ENCODE data around the gene PBX1. TPM values are rescaled to one million over a fixed set of nuclear protein-coding genes. Genes with fewer than 3 reads are reported as not detected.
A peak's percentile ranks its signal among the peaks of the same experiment; 100 is the strongest.

Gene PBX1
- polyA plus RNA-seq, 4 donors, result 12.5 to 52.8 (median 14.6) TPM

DNA sequence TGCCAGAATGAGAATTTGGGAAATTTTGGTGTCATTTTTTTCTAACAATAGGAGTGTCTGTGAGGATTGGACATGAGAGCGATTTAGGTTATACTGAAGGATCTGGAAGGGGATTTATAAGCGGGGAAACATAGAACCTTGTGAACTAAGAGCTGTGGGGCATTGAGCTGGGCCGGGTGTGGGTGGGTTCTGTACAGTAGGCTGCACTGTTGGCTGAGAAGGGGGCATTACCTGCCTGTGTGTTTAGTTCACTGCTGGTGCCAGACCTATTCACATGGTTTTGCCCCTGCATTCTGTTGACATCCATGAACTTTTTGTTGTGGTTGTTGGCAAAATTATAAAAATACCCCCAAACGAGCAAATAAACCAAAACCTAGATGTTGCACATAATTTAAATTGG, 8.8 kb downstream of the PBX1 start:
- FAIRE-seq, result no peak
- Histone ChIP-seq H3K27ac (ENCODE audit: low read depth in 1 of 3, low read length in 2 of 3) (no peak overlapping the region), H3K4me1 (ENCODE audit: control insufficient read depth in 3 of 3, insufficient read depth in 2 of 3, low read depth in 1 of 3, low read length in 2 of 3) (peaks cover 0 to 4% (median 0%) of the 10 kb centered on the region in 3 donors)

GRCh38 chr1:164569241-164569640, 10.3 kb downstream of the PBX1 start:
- peaks cover 0 to 10% (median 0%) of the 10 kb centered on the region in 3 donors for H3K36me3 ChIP-seq (ENCODE audit: control insufficient read depth in 3 of 3, insufficient read depth in 2 of 3, low read depth in 1 of 3, low read length in 3 of 3)
- H3K27me3 ChIP-seq (ENCODE audit: control insufficient read depth in 3 of 3, insufficient read depth in 3 of 3, low read length in 3 of 3), result no peaks in the 10 kb centered on the region
- H3K9me3 ChIP-seq (ENCODE audit: control insufficient read depth in 2 of 2, insufficient read depth in 1 of 2, low read depth in 1 of 2, low read length in 1 of 2), result no peaks in the 10 kb centered on the region
- H3K4me1 ChIP-seq (ENCODE audit: control insufficient read depth in 3 of 3, insufficient read depth in 2 of 3, low read depth in 1 of 3, low read length in 2 of 3), result peaks cover 0 to 3% (median 0%) of the 10 kb centered on the region in 3 donors
- no peak for DNase-seq
- H3K27ac ChIP-seq (ENCODE audit: low read depth in 1 of 3, low read length in 2 of 3), result no peak overlapping the region
- no peak for FAIRE-seq
- no peak overlapping the region for H3K4me3 ChIP-seq (ENCODE audit: low read depth in 1 of 3, low read length in 3 of 3)
- 79 to 91% (median 83%) methylated on average over 2 of the region's 2 CpGs for WGBS, 3 donors

More for the DNA sequence above, 8.8 kb downstream of the PBX1 start:
- WGBS, 3 donors, result 84 to 91% (median 85%) methylated on average over 4 of the region's 4 CpGs
- Histone ChIP-seq H3K4me3 (ENCODE audit: low read depth in 1 of 3, low read length in 3 of 3) (no peak overlapping the region), H3K27me3 (ENCODE audit: control insufficient read depth in 3 of 3, insufficient read depth in 3 of 3, low read length in 3 of 3) (no peaks in the 10 kb centered on the region), H3K9me3 (ENCODE audit: control insufficient read depth in 2 of 2, insufficient read depth in 1 of 2, low read depth in 1 of 2, low read length in 1 of 2) (no peaks in the 10 kb centered on the region), H3K36me3 (ENCODE audit: control insufficient read depth in 3 of 3, insufficient read depth in 2 of 3, low read depth in 1 of 3, low read length in 3 of 3) (peaks cover 0 to 6% (median 0%) of the 10 kb centered on the region in 3 donors)
- DNase-seq, result no peak

DNA sequence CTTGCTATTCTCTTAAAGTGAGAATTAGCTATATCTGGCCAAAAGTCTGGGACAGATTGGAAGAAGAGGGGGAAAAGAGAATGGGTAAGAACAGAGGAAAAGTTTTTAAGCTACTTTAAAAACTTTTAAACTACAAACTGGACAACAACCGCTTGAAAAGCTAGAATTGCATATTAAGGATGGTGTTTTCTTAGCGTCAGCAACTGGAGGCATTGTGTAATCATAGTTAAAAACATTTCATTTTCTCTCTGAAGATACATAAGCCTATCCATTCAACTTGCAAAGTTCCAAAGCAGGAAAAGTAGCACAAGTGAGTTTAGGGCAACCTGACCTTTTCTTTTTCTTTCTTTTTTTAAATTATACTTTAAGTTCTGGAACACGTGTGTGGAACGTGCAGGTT, 10.9 kb downstream of the PBX1 start:
- no peaks in the 10 kb centered on the region for H3K27me3 ChIP-seq (ENCODE audit: control insufficient read depth in 3 of 3, insufficient read depth in 3 of 3, low read length in 3 of 3)
- 86 to 96% (median 94%) methylated on average over 4 of the region's 4 CpGs for WGBS, 3 donors
- H3K36me3 ChIP-seq (ENCODE audit: control insufficient read depth in 3 of 3, insufficient read depth in 2 of 3, low read depth in 1 of 3, low read length in 3 of 3), result peaks cover 0 to 10% (median 0%) of the 10 kb centered on the region in 3 donors
- H3K27ac ChIP-seq (ENCODE audit: low read depth in 1 of 3, low read length in 2 of 3), result peak overlapping the region in 1 of 3 donors; percentile 21
- H3K4me3 ChIP-seq (ENCODE audit: low read depth in 1 of 3, low read length in 3 of 3), result no peak overlapping the region
- FAIRE-seq (no peak), DNase-seq (no peak)
- no peaks in the 10 kb centered on the region for H3K9me3 ChIP-seq (ENCODE audit: control insufficient read depth in 2 of 2, insufficient read depth in 1 of 2, low read depth in 1 of 2, low read length in 1 of 2)
- no peaks in the 10 kb centered on the region for H3K4me1 ChIP-seq (ENCODE audit: control insufficient read depth in 3 of 3, insufficient read depth in 2 of 3, low read depth in 1 of 3, low read length in 2 of 3)

- 89 to 96% (median 90%) methylated on average over 3 of the region's 3 CpGs for WGBS, 3 donors
Measured at GRCh38 chr1:164571333-164571732, 12.3 kb downstream of the PBX1 start.

GRCh38 chr1:164575356-164575886, 16.4 kb downstream of the PBX1 start:
- H3K4me1 ChIP-seq (ENCODE audit: control insufficient read depth in 3 of 3, insufficient read depth in 2 of 3, low read depth in 1 of 3, low read length in 2 of 3), result peaks cover 0 to 6% (median 4%) of the 10 kb centered on the region in 3 donors
- DNase-seq (no peak), FAIRE-seq (no peak)
- no peak overlapping the region for H3K4me3 ChIP-seq (ENCODE audit: low read depth in 1 of 3, low read length in 3 of 3)
- 77 to 91% (median 85%) methylated on average over 5 of the region's 5 CpGs for WGBS, 3 donors
- peaks cover 0 to 16% (median 2%) of the 10 kb centered on the region in 3 donors for H3K36me3 ChIP-seq (ENCODE audit: control insufficient read depth in 3 of 3, insufficient read depth in 2 of 3, low read depth in 1 of 3, low read length in 3 of 3)
- no peaks in the 10 kb centered on the region for H3K27me3 ChIP-seq (ENCODE audit: control insufficient read depth in 3 of 3, insufficient read depth in 3 of 3, low read length in 3 of 3)
- no peak overlapping the region for H3K27ac ChIP-seq (ENCODE audit: low read depth in 1 of 3, low read length in 2 of 3)
- H3K9me3 ChIP-seq (ENCODE audit: control insufficient read depth in 2 of 2, insufficient read depth in 1 of 2, low read depth in 1 of 2, low read length in 1 of 2), result no peaks in the 10 kb centered on the region

More at GRCh38 chr1:164571333-164571732, 12.3 kb downstream of the PBX1 start:
- Histone ChIP-seq H3K4me1 (ENCODE audit: control insufficient read depth in 3 of 3, insufficient read depth in 2 of 3, low read depth in 1 of 3, low read length in 2 of 3) (no peaks in the 10 kb centered on the region), H3K9me3 (ENCODE audit: control insufficient read depth in 2 of 2, insufficient read depth in 1 of 2, low read depth in 1 of 2, low read length in 1 of 2) (no peaks in the 10 kb centered on the region), H3K4me3 (ENCODE audit: low read depth in 1 of 3, low read length in 3 of 3) (no peak overlapping the region), H3K36me3 (ENCODE audit: control insufficient read depth in 3 of 3, insufficient read depth in 2 of 3, low read depth in 1 of 3, low read length in 3 of 3) (peaks cover 0 to 11% (median 2%) of the 10 kb centered on the region in 3 donors), H3K27me3 (ENCODE audit: control insufficient read depth in 3 of 3, insufficient read depth in 3 of 3, low read length in 3 of 3) (no peaks in the 10 kb centered on the region), H3K27ac (ENCODE audit: low read depth in 1 of 3, low read length in 2 of 3) (no peak overlapping the region)
- FAIRE-seq (no peak), DNase-seq (no peak)

GRCh38 chr1:164576291-164577271, 17.6 kb downstream of the PBX1 start:
- 68 to 92% (median 88%) methylated on average over 64 to 66 of the region's 66 CpGs for WGBS, 3 donors
- H3K4me3 ChIP-seq (ENCODE audit: low read depth in 1 of 3, low read length in 3 of 3), result no peak overlapping the region
- DNase-seq (no peak), FAIRE-seq (no peak)
- H3K27me3 ChIP-seq (ENCODE audit: control insufficient read depth in 3 of 3, insufficient read depth in 3 of 3, low read length in 3 of 3), result no peaks in the 10 kb centered on the region
- peak overlapping the region in 2 of 3 donors; percentile 57 to 77 for H3K27ac ChIP-seq (ENCODE audit: low read depth in 1 of 3, low read length in 2 of 3)
- H3K4me1 ChIP-seq (ENCODE audit: control insufficient read depth in 3 of 3, insufficient read depth in 2 of 3, low read depth in 1 of 3, low read length in 2 of 3), result peaks cover 0 to 6% (median 4%) of the 10 kb centered on the region in 3 donors
- peaks cover 0 to 20% (median 2%) of the 10 kb centered on the region in 3 donors for H3K36me3 ChIP-seq (ENCODE audit: control insufficient read depth in 3 of 3, insufficient read depth in 2 of 3, low read depth in 1 of 3, low read length in 3 of 3)
- H3K9me3 ChIP-seq (ENCODE audit: control insufficient read depth in 2 of 2, insufficient read depth in 1 of 2, low read depth in 1 of 2, low read length in 1 of 2), result no peaks in the 10 kb centered on the region

- Histone ChIP-seq H3K9me3 (ENCODE audit: control insufficient read depth in 2 of 2, insufficient read depth in 1 of 2, low read depth in 1 of 2, low read length in 1 of 2) (no peaks in the 10 kb centered on the region), H3K4me1 (ENCODE audit: control insufficient read depth in 3 of 3, insufficient read depth in 2 of 3, low read depth in 1 of 3, low read length in 2 of 3) (peaks cover 0 to 6% (median 4%) of the 10 kb centered on the region in 3 donors), H3K4me3 (ENCODE audit: low read depth in 1 of 3, low read length in 3 of 3) (no peak overlapping the region), H3K27me3 (ENCODE audit: control insufficient read depth in 3 of 3, insufficient read depth in 3 of 3, low read length in 3 of 3) (no peaks in the 10 kb centered on the region), H3K36me3 (ENCODE audit: control insufficient read depth in 3 of 3, insufficient read depth in 2 of 3, low read depth in 1 of 3, low read length in 3 of 3) (peaks cover 0 to 18% (median 2%) of the 10 kb centered on the region in 3 donors), H3K27ac (ENCODE audit: low read depth in 1 of 3, low read length in 2 of 3) (peak overlapping the region in 1 of 3 donors; percentile 57)
- FAIRE-seq (no peak), DNase-seq (no peak)
- 61 to 88% (median 79%) methylated on average over 3 of the region's 3 CpGs for WGBS, 3 donors
Measured at GRCh38 chr1:164577291-164577690, 18.3 kb downstream of the PBX1 start.

GRCh38 chr1:164578479-164579200, 19.7 kb downstream of the PBX1 start:
- no peak overlapping the region for H3K4me3 ChIP-seq (ENCODE audit: low read depth in 1 of 3, low read length in 3 of 3)
- H3K27me3 ChIP-seq (ENCODE audit: control insufficient read depth in 3 of 3, insufficient read depth in 3 of 3, low read length in 3 of 3), result no peaks in the 10 kb centered on the region
- FAIRE-seq, result no peak
- H3K9me3 ChIP-seq (ENCODE audit: control insufficient read depth in 2 of 2, insufficient read depth in 1 of 2, low read depth in 1 of 2, low read length in 1 of 2), result no peaks in the 10 kb centered on the region
- peaks cover 0 to 6% (median 4%) of the 10 kb centered on the region in 3 donors for H3K4me1 ChIP-seq (ENCODE audit: control insufficient read depth in 3 of 3, insufficient read depth in 2 of 3, low read depth in 1 of 3, low read length in 2 of 3)
- DNase-seq, result peak in 1 of 2 donors; percentile 39
- peaks cover 0 to 22% (median 2%) of the 10 kb centered on the region in 3 donors for H3K36me3 ChIP-seq (ENCODE audit: control insufficient read depth in 3 of 3, insufficient read depth in 2 of 3, low read depth in 1 of 3, low read length in 3 of 3)
- WGBS, 3 donors, result 70 to 86% (median 77%) methylated on average over 4 of the region's 4 CpGs
- no peak overlapping the region for H3K27ac ChIP-seq (ENCODE audit: low read depth in 1 of 3, low read length in 2 of 3)

All from small intestine (tissue), 7 donors.